HT1080 (cell line): ENCODE results near the gene RFX8. TPM values are rescaled to one million over a fixed set of nuclear protein-coding genes. Genes with fewer than 3 reads are reported as not detected.
A peak's percentile ranks its signal among the peaks of the same experiment; 100 is the strongest.
"Not testable (repeated sequence)": the region's sequence is repeated elsewhere in the genome, so short reads cannot be mapped to it uniquely, and the experiment has no call there.

ENCODE experiments used
- DNase-seq: peaks from one replicate; pipeline ENCODE4 v3.0.0-alpha.2; 2015; ENCODE audit warnings: low read depth
- total RNA-seq: library from RNA; depleted of rRNA; stranded (reverse); fragments of >200 nt; shearing (Covaris generic); gene quantifications from 2 replicates; pipeline ENCODE4 v1.2.3, GENCODE V29; 2014

The RFX8 gene
- total RNA-seq, 1 experiment from 2014 or later: 8.1 TPM

DNA sequence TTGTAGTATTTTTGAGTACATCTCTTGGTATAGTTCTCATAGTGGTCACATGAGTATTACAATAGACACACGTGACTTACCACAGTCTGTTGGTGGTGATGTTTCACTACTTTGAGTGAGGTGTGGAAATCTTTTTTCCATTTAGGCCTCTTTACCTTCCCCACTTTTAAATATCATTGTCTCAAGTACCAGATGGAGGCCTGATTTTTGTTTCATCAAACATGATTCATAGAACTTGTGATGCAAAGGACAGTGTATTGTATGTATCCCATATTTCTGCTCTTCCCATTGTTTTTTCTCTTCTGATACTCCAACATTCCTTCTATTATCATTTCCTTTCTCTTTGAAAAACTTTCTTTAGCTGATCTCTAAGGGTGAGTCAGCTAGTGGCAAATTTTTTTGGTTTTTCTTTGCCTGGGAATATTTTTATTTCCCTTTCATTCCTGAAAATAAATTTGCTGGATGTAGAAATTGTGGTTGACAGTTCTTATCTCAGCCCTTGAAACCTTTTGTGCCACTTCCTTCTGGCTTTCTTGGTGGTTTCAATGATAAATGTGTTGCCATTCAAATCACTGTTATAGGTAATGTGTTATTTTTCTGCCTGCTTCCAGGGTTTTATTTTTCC is 32.8 kb downstream of the RFX8 start:
- peak; percentile 95 for DNase-seq

DNA sequence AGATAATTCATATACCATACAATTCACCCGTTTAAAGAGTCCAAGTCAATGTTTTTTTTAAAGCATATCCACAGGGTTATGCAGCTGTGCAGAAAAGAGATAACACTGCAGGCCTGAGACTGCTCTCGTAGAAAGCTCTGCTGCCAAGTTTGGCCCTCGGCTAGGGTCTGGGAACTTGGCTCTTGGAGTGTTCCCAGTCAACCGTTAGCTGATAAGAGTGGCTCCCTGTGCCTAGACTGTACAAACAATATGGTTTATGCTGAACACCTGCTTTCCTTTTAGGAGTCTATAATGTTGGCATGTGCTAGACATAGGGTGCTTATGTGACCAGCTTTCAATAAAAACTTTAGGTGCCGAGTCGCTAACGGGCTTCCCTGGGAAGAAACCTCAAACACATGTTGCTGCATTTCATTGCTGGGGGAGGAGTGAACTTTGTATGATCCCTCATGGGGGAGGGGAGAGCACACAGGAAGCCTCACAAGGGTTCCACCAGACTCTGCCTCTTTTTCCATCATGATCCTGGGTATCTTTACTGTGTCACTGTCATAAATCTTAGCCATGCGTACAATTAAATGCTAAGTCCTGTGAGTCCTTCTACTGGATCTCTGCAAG is 34.7 kb downstream of the RFX8 start:
- DNase-seq: no peak

DNA sequence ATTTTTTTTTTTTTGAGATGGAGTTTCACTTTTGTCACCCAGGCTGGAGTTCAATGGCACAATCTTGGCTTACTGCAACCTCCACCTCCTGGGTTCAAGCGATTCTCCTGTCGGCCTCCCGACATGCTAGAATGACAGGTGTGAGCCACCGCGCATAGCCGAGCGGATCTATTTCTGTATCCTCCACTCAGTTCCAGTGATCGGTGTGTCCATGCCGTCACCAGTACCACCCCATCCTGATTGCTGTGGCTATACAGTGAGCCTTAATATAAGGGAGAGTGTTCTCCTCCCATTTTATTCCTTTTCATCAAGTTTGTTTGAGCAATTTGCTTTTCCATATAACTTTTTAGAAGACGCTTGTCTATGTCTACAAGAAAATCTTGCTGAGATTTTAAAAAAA is 35.2 kb downstream of the RFX8 start:
- DNase-seq: no peak

DNA sequence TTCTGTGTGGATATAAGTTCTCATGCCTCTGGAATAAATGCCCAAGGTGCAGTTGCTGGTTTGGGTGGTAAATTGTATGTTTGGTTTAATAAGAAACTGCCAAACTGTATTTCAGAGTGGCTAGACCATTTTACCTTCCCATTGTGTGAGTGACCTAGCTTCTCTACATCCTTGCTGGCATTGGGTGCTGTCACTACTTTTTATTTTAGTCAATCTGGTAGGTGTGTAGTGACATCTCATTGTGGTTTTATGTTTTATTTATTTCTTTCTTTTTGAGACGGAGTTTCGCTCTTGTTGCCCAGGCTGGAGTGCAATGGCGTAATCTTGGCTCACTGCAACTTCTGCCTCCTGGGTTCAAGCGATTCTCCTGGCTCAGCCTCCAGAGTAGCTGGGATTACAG is 36.4 kb downstream of the RFX8 start:
- DNase-seq: not testable (repeated sequence)

DNA sequence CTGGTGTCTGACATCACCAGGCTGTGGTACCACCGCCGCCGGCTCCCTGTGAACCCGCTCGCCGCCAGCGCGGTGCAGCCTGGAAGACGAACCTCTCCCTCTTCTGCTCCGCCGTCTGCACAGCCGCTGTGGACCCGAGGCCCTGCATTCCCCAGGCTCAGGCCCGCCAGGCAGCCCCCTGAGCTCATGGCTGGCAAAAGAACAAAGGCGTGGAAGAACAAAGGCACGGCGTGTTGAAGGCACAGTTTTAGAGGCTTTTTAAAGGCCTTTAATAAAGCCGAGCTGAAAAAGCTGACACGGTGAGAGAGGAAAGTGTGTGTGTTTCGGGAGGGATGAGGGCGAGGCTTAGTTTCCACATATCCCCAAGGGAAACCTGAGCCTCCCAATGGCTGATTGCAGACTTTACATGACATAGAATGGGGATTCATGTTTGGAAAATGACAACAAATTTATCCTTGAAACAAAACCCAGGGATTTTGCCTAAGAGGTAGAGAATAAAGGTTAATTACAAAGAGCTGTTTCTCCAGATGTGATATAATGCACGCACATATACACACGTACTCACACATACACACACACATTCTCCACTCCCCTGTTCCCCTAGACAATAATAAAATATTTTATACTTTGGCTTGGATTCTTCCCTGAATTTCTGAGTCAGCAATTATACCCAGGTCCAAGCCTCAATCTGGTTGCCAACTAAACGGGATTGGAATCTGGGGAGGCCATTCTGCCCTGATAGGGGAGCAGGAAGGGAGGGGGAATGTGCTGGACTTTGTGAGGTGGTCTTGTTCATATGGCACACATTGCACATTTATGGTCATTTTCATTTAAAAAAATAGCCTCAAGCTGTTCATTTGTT is 39.7 kb downstream of the RFX8 start:
- DNase-seq: no peak

DNA sequence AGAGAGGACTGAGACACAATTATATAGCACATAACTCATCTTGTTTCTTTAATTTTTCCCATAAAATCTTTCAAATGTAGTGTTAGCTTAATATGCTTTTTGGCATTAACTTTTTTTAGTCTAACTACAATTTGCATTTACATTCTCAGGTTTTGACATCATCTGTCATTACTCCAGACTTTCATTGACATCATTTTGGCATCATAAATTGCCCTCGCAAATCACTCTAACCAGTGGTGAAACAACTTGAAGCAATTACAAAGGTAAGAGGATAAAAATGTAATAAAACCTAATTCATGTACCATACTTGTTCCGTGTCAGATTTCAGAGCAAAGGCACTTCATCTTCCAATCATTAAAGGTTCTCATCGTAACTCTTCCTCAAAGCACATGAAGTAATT is 41.4 kb downstream of the RFX8 start:
- DNase-seq: no peak

DNA sequence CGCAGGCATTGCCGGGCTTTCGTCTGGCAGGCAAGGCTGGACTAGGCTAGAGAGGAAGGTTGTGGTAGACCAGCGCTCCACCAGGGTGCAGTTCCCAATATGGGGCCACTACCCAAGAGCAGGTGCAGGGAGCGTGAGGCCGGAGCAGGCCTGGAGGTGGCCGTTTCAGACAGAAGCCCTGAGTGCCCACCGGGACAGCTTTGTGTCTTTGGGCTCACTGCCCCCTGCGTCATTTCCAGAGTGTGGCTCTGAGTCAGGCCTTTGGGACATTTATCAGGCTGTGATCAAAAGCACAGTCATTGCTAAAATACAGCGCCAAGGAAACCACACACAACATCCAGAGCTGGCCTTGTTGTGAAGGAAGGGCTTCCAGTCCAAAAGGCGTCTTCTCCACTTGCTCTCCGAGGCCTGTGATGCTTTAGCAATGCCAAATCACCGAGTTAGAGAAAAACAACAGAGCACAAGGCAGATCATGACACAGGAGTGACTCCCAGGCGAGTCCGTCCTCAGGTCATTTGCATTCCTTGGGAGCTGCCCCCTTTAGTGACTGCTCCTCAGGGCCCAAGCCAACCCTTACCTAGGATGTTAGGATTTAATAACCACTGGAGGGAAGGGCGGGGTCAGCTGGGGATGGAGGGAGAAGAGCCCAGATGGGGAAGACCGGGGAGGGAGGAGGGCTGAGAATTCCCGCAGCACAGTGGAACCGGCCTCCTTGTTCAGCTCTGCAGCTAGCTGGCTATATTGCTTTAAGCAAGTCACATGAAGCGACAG is 42.3 kb downstream of the RFX8 start:
- DNase-seq: no peak

DNA sequence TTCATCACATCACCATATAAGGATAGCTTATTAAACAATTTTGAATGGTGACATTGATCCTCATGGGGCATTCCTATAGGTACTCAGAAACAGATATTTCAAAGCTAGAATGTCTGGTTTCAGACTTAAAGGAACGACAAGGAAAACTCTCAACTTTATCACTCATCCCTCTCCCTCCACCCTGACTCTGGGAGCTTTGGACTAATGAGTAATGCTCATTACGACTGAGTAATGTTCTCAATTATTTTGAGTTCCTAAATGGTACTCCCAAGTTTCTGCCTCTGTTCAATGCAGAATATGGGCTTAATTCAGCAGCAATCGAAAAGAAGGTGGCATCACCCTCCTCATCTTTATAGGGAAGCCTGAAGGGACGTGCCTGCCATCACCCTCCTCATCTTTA is 43.4 kb downstream of the RFX8 start:
- DNase-seq: no peak

DNA sequence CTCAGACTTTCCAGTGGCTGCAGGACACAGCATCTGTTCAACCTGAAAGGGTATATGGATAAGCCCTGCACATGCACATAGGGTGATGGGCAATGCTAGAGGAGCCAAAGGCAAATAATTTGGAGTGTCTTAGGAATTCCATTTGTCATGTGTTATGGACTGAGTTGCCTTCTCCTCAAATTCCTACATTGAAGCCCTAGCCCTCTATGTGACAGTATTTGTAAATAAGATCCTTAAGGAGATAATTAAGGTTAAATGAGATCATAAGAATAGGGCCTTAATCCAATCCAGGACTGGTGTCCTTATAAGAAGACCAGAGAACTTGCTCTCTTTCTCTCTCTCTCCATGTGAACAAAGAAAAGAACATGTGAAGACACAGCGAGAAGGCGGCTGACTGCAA is 44.8 kb downstream of the RFX8 start:
- DNase-seq: no peak

DNA sequence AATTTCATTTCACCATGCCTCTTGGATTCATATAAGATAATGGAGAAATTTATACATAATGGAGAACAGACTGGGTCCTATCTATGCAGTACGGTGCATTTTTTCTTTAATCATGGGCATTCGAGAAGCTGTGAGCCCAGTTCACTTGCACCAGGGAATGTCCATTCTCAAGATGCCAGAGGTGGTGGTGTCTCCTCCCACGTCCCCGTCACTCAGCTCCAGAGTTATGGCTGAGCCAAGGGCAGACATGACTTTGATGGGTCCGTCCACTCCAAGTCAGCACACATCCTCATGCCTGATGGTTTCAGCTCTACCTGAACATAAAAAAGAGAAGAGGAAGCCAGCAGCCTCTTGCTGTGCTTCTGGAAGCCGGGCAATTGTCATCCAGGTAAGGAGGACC is 45.5 kb downstream of the RFX8 start:
- no peak for DNase-seq

DNA sequence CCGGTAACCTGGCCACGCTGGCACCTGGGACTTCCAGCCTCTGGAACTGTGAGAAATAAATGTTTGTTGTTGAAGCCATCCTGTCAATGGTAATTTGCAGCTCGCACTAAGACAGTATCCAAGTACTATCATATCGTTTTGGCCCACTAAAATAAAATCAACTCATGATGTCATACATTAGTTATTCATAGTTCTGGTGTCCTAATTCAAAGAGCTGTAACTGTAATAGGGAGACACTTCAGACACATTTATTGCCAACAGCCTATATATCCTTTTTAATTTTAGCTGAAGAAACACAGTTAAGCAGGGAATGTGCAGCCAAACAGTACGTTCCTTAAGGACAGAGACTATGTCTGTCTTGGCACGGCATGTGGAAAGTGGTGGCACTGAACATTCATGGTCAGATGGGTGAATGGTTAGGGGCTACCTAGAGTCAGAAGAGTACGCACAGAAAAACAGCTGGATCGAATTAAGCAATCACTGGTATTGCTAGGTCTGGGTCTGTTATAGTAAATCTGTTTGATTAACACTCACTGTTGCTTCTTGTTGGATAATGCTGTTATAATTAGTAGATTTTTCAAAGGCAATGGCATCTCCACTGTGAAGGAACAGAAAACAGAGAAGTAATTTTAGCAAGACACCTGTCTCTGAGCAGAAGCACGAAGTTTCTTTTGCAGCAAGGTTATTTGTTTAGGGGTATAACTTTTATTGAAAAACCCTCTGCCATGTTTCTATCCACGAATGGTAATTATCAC is 46.3 kb downstream of the RFX8 start:
- no peak for DNase-seq

DNA sequence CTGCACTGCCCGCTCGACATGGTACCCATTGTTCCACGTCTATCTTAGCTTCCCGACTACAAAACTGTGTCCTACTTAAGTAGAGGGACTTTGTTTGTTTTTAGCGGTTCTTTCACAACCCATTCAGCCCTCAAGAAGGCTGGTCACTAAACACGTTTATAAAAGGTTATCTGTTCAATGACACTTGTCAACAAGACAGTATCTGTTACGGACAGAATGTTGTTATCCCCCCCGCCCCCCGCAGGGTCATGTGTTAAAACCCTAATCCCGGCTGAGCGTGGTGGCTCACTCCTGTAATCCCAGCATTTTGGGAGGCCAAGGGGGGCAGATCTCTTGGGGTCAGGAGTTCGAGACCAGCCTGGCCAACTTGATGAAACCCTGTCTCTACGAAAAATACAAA is 47.2 kb downstream of the RFX8 start:
- no peak for DNase-seq

DNA sequence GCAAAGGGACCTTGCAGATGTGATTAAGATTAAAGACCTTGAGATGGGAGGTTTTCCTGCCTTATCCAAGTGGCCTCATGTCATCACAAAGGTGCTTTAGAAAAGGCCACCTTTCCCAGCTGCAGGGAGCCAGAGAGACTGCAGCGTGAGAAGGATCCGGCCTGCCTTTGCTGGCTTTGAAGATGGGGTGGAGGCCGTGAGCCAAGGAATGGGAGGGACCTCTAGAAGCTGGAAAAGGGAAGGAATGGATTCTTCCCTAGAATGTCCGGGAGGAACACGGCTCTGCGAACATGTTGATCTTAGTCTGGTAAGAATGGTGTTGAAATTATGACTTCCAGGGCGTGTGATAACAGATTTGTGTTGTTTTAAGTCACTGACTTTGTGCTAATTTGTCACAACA is 47.7 kb downstream of the RFX8 start:
- no peak for DNase-seq

DNA sequence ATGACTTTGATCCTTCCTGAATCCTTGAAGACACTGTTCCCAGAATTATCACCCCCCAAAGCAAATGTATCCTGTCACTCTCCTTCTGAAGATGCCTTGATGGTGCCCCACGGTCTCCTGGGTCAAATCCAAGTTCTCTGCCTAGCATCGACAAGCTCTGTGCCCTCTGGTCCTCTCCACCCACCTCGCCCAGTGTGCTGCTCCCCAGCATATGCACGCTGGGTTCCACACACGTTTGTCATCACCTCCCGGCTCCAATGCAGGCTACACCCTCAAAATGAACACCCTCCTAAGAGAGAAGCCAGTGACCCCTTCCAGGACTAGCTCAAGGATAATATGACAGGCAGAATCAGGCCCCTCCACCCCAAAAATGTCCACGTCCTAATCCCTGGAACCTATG is 48.1 kb downstream of the RFX8 start:
- DNase-seq: no peak

DNA sequence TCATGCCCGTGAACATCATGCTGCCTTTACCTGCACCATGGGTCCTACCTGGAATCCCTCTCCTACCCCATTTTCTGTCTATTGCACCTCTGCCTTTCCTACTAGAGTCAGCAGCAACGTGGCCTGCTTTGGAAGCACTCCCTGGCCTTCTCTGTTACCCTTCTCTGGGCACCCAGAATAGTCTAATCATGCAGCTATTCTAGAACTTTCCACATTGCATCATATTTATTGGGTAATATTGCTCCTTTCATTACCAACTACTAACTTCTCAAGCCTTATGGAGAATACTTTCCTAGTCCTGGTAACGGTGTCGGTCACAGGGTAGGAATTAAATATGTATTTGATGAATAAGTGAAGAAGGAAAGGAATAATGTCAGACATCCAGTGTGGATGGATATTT is 54.3 kb downstream of the RFX8 start:
- DNase-seq: no peak

DNA sequence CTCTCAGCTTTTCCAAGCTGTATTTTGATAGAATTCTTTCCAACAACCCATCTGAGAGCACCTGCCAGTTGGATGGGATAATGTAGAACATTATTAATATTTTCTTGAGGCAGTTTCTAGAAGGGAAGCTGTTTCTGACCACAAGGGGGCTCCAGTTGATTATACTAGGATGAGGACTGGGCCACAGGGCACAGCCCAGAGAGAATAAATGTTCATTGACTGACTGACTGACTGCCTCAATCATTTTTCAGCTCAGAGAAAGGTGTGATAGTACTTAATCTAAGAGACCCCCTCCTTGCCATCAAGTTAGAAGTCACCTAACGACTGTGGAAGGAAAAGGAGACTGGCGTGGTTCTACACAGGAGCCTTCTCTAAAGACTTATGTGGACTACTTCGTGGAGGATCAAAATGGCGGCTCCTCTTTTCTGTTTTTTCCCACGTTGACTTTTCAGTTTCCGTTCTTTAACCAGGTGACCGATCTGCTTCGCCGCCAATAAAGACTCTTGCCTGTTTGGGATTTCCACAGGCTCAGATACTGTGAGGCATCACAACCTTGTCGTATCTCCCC is 55.7 kb downstream of the RFX8 start:
- DNase-seq: peak; percentile 63

DNA sequence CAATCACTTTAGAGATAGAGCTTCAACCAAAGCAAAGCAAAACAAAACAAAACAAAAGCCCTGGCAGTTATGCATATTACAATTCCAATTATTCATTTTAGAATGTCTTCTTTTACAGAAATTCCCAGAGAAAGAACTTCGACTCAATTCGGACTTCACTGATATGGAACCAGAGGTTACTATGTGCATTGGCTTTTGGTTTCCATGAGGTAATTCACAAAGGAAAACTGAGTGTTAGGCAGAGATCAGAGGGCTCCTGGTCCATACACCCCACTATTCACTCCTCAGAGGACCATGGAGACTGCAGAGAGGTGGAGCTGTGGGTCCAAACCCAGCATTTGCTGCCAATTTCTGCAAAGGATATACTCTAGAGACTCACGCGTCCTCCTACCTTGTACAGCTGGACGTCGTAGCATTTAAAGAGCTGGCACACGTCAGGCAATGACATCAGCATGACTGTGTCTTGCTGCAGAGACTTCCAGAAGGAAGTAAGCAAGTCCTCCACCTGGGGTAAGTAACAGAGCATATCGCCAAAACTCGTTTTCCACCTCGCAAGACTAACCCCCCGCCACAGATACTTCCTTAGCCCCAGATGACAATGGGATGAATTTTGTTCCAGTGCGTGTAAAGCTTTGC is 56.3 kb downstream of the RFX8 start:
- DNase-seq: no peak

DNA sequence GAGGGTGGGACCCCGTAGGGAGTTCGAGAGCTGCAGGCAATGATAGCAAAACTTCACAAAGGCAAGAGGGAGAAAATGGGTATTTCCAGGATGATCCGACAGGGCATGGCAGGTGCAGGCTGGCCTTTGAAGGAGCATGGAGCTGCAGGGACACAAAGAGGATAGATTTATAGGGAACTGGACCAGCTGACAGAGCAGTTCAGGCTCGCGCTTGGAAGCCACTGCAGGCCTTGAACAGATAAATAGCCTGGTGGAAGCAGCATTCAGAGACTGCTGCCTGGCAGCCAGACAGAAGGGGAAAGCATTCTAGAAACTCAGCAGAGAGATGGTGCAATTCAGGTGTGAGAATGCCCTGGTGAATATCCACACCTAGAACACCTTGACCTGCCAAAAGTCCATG is 58.3 kb downstream of the RFX8 start:
- no peak for DNase-seq

DNA sequence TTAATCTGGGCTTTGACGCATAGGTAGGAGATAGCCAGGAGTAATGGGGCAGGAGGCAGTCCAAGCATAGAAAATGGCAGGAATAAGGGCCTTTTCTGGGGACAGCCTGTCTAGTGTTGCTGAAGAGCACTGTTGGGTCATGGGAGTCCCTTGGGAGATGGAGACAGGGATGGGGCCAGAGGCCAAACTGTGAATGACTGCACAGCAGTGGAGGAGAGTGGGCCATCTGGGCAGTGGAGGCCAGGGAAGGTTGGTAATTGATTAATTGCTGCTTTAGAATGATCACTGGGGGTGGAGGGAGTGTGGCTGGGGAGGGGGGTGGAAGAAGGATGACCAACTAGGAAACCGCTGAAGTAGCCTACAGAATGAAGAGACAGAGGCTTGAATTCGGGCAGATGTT is 59.0 kb downstream of the RFX8 start:
- DNase-seq: no peak

DNA sequence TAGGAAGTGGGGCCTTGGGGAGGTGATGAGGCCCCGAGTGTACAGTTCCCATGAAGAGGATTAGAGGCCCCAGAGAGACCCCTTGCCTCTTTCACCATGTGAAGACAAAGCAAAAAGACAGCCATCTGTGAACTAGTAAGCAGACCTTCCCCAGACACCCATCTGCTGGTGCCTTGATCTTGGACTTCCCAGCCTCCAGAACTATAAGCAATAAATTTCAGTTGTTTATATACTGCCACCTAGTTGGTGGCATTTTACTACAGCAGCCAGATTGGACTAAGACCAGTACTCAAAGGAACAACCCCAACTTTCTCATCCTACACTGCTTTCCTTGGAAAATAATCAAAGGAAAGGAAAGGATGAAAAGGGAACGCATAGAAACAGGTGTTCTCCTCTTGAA is 59.7 kb downstream of the RFX8 start:
- no peak for DNase-seq
